HG02885 (cell line): ENCODE results near the gene SHB.

Source experiments
- ATAC-seq: cut with Tn5 transposase; IDR thresholded peaks from one replicate; pipeline ENCODE4 v1.9.1; 2021; ENCODE audit warnings: mild to moderate bottlenecking; ENCODE audit not compliant: unreplicated experiment, poor library complexity

SHB gene

DNA sequence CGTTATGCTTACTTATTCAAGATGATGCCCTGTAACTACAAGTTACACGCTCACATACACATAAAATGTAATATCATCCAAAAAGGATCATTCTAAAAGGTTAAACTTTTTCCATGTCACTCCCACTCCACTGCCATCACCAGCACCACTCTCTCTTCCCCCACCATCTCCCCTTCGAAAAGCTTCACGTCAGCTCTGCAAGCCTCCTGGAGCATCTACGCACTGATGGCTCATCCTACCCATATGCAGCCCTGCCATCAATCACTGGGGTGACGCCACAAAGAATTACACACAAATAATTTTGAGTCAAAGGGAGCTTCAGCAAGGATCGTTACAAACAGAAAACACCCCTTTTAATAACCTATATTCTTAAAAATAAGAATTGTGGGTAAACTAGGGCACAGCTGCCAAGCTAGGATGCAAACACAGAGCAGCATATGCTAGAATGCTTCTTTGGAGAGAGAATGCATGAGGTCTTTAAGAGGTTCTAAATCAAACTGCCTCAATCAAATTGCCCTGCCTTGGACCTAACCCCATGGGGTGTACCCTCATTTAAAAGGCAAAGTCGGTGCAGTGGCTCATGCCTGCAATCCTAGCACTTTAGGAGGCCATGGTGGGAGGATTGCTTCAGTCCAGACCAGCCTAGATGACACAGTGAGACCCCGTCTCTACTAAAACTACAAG, 56.1 kb downstream of the SHB start:
- no peak for ATAC-seq

DNA sequence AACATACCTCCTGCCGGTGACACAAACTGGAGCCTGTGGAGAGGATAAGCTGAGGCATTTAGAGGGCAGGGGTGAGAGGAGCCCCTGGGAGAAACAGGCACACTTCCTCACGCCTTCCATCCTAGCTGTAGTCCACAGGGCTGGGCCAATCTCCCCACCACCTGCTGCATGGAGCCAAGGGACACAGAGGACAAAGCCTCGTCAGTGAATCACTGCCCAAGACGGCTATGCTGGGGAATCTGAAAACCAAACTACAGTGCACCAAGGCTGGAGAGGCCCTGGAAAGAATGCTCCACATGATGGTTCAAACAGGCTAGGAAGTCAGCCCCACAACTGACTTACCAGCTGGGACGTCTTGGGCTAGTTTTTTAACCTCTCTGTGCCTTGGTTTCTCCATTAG, 57.0 kb downstream of the SHB start:
- ATAC-seq = no peak

DNA sequence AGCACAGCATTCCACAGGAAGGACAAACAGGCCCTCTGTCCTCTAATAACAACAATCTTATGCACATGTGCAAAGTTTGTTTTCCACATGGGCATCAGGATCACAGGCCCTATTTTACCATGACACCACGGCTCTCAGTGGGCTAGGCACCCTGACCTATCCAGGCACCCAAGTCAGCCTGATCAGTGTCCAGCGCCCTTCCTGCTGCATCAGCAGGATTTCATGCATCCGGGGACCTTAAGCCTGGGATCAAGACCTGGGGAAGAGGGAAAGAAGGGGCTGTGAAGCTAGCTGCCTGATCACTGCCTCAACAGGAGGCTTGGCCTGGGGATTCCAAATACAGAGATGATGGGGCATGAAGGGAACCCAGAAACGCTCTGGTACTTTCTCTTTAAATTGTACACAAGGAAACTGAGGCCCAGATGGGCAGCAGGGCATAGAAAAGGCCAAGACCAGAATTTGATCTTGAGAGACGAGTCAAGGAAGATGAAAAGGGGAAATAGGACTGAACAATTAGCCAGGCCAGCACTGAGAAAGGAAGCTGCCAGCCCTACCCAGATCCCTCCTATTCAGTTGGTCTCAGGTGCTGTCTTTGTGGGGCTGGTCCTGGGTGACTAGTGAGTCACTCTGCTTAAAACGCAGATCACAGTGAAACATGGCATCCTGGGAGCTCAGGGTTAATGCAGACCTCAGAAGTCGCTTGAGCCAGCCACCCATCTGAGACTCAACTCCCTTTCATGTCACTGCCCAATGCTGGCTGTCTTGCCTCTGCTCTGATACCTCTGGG, 57.9 kb downstream of the SHB start:
- ATAC-seq = no peak

DNA sequence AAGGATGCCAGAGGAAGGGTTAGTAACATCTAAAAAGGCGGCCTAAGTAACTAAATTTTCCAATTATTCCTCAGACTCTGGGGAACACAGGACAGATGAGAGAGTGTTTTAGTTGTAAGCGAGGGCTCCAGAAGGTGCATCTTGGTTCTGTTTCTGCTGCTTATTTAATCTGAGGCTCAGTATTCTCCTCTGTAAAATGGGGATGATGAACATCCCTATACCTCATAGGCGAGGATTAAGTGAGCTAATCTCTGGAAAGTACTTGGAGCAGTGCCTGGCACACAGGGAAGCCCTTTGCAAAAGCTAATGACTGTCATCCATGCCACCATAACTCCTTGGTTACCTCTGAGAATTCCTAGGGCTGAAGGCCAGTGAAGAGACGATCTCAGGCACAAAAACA, 59.0 kb downstream of the SHB start:
- ATAC-seq = no peak

DNA sequence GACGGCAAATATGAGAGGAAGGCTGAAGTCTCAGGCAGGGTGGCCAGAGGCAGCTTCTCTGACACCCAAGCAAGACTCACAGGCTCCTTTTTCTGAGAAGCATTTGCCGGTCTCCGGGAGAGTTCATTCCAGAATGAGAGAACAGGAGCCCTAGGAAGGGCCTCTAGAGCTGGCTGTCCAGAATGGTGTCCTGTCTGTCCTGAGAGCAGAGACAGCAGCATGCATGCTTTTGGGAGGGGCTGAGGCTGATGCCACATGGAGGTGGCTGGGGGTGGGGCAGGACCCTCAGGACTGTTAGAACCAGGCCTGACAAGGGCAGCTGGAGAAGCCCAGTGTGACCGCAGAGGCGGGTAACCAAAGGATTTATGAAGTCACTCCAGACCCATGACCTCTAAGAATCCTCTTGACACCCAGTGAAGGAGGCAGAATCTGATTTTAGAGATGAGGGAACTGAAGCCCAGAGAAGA, 60.0 kb downstream of the SHB start:
- ATAC-seq = no peak

DNA sequence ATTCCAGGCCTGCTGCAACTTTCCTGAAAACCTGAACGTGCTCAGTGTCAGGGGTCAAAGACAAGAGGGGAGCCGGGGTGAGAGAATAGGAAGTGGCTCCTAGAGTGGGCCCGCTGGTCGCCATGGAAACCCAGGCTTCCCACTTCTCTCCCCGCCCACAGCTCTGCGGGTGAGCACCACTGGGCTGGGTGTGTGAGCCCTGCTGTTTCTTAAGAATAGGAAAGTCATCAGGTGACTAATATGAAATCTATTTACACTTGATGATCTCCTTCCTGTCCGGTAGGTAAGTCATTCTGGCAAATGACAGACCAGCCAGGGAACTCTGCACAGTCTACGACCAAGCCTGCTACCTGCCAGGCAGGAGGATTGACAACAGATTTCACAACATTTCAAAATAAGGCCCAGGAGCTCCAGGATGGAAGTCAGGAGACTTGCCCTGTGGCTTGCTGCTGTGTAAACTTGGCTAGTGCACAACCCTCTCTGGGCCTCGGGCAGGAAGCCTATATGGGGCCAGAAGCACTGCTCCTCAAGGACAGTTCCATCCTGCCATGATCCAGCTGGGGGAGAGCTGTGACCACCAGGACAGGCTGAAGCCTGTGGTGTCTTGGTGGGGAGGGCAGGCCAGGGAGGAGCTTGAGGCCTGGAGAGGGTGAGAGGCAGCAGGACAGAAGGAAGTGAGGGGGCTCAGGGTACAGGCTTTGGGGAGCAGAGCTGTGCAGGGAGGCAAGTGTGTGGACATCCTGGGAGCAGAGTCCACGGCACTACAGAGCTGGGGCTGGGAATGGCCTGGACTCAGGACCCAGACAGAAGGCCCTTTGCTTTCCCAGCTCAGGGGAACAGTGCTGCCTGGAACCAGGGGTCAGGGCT, 60.6 kb downstream of the SHB start:
- peak; percentile 87 for ATAC-seq

DNA sequence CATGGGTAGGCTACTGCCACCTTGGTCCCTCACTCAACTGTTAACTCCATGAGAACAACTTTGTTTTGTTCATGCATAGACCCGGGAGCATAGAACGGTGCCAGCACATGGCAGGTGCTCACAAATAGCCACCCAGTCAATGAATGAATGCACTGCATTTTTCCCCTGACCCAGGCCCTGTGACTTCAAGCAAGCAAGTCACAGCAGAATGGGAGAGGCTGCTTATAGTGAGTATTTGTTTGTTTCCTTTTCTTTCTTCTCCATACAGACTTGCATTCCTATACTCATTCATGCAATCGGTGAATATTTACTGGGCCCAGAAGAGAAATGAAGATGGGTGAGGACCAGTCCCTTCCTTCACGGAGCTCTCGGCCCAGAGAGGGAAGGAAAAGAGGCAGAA, 62.0 kb downstream of the SHB start:
- ATAC-seq = no peak

DNA sequence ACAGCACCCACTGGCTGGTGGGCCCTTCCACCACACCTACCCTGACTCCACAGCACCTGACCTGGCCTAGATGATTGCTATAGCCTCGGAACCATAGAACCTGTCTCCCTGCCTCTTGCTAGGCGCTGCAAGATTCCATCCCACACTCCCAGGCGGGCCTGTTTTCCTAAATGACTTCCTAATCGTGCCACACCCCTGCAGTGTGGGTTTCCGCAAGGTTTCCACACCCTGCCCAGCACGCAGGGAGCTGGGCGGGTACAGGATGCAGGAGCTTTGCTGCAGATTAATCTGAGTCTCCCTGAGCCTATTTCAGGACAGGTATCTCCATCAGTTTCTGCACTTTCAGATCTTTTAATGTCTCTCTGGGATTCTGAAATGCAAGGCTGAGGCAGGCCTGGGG, 62.9 kb downstream of the SHB start:
- no peak for ATAC-seq

DNA sequence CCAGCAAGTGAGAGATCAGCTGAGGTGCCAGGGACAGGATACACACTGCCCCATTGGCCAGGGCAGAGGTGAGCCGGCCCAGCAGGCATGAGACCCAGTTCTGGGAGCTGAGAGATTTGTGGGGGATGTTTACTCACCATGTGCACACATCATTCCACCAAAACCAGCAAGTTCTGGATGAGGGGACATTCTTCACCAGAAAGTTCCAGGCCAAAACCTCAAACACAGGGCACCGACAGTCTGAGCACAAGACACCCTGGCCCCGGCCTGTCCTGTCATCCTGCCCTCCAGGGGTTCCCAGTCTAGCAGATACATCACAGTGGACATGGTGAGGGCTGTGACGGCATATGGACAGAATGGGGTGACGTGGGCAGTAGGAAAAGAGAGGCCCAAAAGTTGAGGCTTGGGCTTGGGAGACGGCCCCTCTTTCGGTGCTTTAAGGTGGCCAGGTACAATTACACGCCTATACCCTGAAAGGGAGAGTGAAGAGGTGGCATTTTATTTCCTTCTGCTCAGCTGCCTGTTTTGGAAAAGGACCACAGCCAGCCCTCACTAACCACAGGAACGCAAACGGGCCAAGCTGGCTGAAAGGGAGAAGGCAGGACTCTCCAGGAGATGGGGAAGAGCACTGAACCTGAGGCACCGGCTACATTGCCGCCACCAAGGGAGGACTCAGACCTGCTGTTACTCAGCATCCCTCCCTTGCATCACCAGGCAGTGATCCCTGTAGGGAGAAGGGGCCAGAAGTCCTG, 64.0 kb downstream of the SHB start:
- ATAC-seq = no peak

DNA sequence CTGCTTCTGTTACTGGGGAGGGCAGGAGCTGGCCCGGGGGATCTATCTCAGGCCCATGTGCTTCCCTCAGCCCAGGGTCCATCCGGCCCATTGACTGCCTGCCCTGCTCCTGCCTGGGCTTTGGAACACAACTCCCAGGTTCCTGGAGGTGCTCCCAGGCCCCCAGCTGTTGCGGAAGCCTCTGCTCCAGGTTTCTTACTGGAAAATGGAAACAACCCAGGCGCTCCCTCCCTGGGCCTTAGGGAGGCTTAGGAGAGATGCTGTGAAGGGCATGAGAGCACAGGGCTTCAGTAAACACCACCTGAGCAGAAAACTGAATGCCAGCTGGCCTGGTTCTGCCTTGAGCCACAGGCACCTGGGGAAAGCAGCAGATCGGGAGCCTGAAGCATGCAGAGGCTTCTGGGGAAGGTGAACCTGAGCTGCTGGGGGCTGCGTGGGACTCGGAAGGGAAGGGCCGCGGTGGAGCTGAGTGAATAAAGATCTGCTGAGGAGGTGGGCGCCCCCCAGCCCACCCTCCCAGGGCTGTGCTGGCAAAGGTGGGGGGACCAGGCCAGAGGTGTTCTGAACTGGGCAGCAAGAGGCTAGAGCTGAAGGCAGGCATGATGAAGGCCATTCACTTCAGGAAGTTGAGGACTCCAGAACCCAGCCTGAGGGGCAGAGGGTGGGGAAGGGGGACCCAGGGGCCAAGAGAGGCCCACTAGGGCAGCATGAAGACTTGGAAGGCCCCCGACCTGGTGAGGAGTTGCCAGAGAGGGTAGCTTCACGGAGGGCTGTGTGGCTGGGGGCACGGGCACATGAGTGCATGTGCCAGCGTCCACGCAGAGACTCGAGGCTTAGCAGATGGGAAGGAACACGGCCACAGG, 64.8 kb downstream of the SHB start:
- no peak for ATAC-seq

DNA sequence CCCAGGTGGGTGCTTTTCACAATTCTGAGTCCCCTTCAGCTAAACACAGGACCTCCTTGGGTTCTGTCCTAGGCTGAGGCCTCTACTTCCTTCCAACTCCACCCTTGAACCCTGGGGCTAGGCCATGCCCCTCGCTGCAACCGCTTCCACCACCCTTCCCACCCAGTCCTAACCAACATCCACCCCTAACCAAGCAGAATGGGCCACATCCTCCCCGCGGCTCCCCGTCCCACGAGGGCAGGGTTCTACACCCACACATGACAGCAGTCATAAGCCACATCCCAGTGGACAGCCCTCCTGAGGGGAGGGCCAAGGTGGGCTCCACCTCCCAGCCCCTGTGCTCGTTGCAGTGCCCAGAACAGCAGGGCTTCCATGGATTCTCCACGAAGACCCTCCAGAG, 65.8 kb downstream of the SHB start:
- no peak for ATAC-seq

DNA sequence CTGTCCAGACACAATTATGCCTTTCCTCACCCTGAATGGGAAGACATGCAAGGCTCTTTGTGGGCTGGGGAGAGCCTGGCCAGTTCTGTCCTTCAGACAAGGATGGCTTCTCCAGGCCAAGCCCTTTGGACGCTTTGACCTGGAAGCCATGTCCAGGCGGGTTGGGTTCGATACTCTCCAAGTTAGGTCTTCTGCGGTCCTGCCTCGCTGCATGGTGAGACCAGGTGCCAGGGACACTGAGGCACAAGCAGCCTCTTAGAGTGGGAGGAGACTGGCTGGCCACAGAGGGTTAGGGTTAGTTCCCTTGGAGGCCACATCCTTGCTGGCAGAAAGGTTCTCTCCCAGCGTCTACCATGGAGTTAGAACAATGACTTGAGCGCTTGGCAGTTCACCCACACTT, 67.6 kb downstream of the SHB start:
- ATAC-seq = no peak

DNA sequence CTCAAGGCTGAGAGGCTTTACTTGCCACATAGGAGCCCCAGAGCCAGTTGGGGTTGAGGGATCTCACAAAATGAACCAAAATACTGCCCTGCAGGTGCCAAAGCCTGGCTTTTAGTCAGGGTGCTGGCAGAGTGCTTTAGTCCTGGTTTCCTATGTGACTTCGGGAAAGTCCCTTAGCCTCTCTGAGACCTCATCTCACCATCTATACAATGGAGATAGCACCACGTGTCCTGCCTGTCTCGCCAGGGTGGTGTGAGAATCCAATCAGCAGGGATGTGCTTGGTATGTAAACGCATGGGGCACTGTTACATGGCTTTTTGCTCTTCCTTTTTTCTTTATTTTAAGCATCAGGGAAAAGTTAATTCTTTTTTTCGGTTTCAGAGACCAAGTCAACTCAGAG, 68.3 kb downstream of the SHB start:
- ATAC-seq = no peak

DNA sequence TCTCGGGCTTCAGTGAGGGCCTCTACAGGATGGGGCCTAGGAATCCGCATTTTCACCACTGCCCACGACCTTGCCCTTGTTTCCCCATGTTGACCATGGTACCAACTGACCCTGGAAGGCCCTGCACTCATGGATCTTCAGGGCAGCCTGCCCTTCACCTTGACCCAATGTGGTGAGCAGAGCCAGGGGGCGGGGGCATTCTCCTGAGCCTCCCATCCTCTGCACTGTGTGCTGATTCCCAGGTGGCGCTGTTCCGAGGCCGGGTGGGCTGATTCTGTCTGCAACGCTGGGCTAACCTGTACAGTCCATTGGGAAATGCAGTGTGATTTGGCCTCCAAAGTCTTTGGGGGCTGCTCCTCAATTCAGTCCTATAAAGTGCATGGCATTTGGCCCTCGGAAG, 68.7 kb downstream of the SHB start:
- ATAC-seq = no peak

DNA sequence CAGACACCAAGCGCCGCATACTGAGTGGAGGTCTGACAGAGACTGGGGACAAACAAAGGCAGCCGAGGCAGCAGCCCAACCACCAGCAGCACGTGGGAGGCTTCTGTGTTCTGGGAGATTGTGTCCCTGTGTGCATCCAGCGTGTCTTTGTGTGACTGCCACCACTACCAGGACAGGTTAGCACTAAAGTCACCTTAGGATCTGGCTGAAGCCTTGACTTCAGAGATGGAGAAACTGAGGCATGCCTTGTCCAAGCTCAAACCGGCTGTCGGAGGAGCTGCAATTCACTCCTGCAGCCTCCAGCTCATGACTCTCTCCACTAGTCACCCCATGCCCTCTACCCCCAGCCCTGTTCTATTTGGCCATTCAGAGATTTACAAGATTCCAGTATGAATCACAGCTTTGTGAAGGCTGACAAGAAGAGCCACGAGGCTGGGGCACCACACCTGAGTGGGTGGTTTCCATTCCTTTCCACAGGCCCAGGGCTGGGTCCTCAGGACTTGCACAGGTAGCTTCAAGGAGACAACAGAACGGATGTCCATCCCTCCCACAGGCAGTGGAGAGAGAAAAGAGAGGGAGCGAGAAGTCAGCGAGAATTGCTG, 69.3 kb downstream of the SHB start:
- ATAC-seq = no peak

DNA sequence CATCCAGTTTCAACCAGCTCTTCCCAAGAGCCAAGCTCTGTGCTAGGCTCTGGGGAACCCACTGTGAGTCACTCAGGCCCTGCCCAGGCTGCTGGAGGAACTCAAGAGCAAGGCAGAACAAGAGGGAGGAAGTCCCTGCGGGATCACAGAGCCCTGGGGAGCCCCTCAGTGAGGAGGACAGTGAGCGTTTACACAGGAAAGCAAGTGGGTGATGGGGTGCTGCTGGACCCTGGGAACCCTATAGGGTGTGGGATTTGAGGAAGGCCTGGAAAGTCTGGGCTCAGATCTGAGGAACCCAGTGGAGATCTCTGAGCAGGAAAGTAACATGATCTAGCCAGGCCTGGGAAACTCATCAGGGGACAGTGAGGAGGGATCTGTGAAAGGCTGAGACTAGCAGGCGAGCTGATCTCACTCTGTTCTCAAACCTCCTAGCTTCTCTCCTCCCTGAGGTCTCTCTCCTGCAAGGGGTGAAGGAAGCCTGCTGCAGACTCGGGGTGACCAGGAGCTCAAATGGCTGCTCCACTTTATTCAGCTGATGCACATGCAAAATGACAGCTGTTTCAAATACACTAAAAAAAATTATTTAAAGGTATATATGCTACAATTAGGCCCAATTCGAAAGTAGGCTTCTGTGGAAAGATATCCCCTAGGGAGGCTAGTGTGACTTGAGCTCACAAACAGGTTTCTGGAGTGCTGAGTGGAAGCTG, 70.0 kb downstream of the SHB start:
- ATAC-seq = no peak

DNA sequence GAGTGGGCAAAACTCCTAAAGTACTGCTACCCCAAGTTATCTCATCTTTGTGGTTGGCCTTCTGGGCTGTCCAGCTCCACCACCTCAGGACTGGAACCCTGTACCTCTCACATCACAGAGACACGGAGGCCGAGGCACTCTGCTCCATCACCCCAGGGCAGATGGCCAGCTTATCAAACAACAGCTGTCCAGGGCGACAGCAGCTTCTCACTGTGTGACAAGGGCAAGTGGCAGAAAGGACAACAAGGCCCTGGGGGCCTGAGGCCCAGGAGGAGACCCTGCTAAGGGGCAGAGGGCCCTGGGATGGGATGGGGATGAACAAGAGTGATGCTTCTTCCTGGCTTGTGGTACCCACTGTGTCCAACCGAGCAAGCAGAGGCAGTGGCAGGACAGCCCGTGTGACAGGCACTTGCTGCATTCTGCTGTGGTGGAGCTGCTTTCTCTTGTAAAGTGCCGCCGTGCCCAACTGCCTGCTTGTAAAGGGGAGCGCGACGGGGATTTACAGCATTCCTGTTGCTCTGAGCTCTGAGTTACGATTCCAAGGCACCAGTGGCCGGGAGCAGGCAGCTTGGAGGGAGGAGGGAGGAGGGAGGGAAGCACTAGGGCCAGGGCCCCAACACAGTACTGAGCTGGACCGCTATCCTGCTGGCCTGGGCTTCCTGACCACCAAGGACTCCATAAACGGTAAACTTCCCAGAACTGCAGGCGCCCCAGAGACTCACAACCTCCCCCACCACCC, 71.2 kb downstream of the SHB start:
- ATAC-seq = no peak

DNA sequence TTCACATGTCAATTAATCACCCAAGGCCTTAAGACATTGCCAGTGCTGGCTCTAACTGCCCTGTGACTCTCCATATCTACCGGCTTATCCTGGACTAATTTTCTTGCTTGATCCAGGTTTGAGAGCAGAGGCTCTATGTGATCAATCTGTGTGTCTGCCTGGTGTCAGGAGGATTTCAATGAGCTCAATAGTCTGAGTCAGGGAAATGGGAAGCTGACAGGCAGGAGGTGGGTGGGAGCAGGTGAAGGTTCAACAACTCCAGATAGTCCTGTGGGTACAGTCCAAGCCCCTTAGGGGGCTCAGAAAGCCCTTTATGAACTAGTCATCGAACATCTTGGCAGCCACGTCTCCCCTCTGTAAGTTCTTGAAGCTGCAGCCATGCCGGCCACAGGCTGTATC, 72.2 kb downstream of the SHB start:
- ATAC-seq = no peak
